Subcutaneous abdominal adipose tissue (tissue), 5 donors: ENCODE data around the gene GSTA3.
"Not testable (repeated sequence)": the region's sequence is repeated elsewhere in the genome, so short reads cannot be mapped to it uniquely, and the experiment has no call there.

Experiments used
- H3K27ac ChIP-seq: one replicate; pipeline ENCODE4 v1.7.0; 2013; ENCODE audit warnings: low read depth, mild to moderate bottlenecking, inconsistent platforms, low read length, moderate library complexity
- H3K27me3 ChIP-seq, 5 donors: one replicate each; pipeline ENCODE4 v1.7.0; 2013; ENCODE audit warnings: low read length in 5 of 5, inconsistent platforms in 1 of 5; ENCODE audit not compliant: control insufficient read depth in 5 of 5, insufficient read depth in 4 of 5
- H3K36me3 ChIP-seq, 5 donors: one replicate each; pipeline ENCODE4 v1.7.0; 2013; ENCODE audit warnings: low read length in 5 of 5; ENCODE audit not compliant: control insufficient read depth in 5 of 5, insufficient read depth in 5 of 5
- H3K4me1 ChIP-seq, 5 donors: one replicate each; pipeline ENCODE4 v1.7.0; 2013; ENCODE audit warnings: low read length in 5 of 5, mild to moderate bottlenecking in 3 of 5, moderate library complexity in 1 of 5; ENCODE audit not compliant: control insufficient read depth in 5 of 5, insufficient read depth in 5 of 5
- H3K4me3 ChIP-seq, 5 donors: one replicate each; pipeline ENCODE4 v1.7.0; 2013; ENCODE audit warnings: low read length in 5 of 5, low read depth in 1 of 5
- H3K9ac ChIP-seq, 5 donors: one replicate each; pipeline ENCODE4 v1.7.0; 2013; ENCODE audit warnings: low read length in 5 of 5, mild to moderate bottlenecking in 4 of 5, moderate library complexity in 3 of 5
- H3K9me3 ChIP-seq, 5 donors: one replicate each; pipeline ENCODE4 v1.7.0; 2013; ENCODE audit warnings: low read length in 5 of 5; ENCODE audit not compliant: control insufficient read depth in 5 of 5
- donor health status: healthy.
- donor health status: healthy.
- donor health status: healthy.
- donor health status: healthy.
- donor health status: healthy.

GSTA3 gene

GRCh38 chr6:52914516-52914915, 5.0 kb upstream of the GSTA3 start:
- Histone ChIP-seq H3K4me1 (no peaks in the 10 kb centered on the region), H3K9me3 (peaks cover 0 to 3% (median 0%) of the 10 kb centered on the region in 5 donors), H3K36me3 (no peaks in the 10 kb centered on the region), H3K27ac (no peak overlapping the region), H3K4me3 (no peak overlapping the region), H3K9ac (no peak overlapping the region), H3K27me3 (peaks cover 0 to 3% (median 0%) of the 10 kb centered on the region in 5 donors)

GRCh38 chr6:52910091-52910490, 593 bp upstream of the GSTA3 start:
- H3K9ac ChIP-seq = no peak overlapping the region
- peaks cover 0 to 3% (median 0%) of the 10 kb centered on the region in 5 donors for H3K9me3 ChIP-seq
- no peaks in the 10 kb centered on the region for H3K36me3 ChIP-seq

GRCh38 chr6:52909131-52909530, 367 bp downstream of the GSTA3 start:
- Histone ChIP-seq H3K9ac (no peak overlapping the region), H3K4me3 (no peak overlapping the region), H3K4me1 (no peaks in the 10 kb centered on the region), H3K27me3 (peaks cover 0 to 3% (median 0%) of the 10 kb centered on the region in 5 donors), H3K36me3 (no peaks in the 10 kb centered on the region), H3K9me3 (no peaks in the 10 kb centered on the region), H3K27ac (no peak overlapping the region)

More at GRCh38 chr6:52910091-52910490, 593 bp upstream of the GSTA3 start:
- no peak overlapping the region for H3K4me3 ChIP-seq
- H3K27ac ChIP-seq = no peak overlapping the region
- H3K4me1 ChIP-seq = no peaks in the 10 kb centered on the region
- peaks cover 0 to 3% (median 0%) of the 10 kb centered on the region in 5 donors for H3K27me3 ChIP-seq

- Histone ChIP-seq H3K9ac (no peak overlapping the region), H3K27me3 (no peaks in the 10 kb centered on the region), H3K4me3 (no peak overlapping the region), H3K9me3 (no peaks in the 10 kb centered on the region), H3K36me3 (no peaks in the 10 kb centered on the region), H3K4me1 (no peaks in the 10 kb centered on the region), H3K27ac (no peak overlapping the region)
These were observed 972 bp downstream of the GSTA3 start for GRCh38 chr6:52908526-52908925.

GRCh38 chr6:52904562-52905279, 4.8 kb downstream of the GSTA3 start:
- H3K27me3 ChIP-seq = no peaks in the 10 kb centered on the region
- no peak overlapping the region for H3K27ac ChIP-seq
- no peaks in the 10 kb centered on the region for H3K36me3 ChIP-seq
- no peak overlapping the region for H3K4me3 ChIP-seq
- no peaks in the 10 kb centered on the region for H3K9me3 ChIP-seq
- H3K9ac ChIP-seq = no peak overlapping the region
- no peaks in the 10 kb centered on the region for H3K4me1 ChIP-seq

GRCh38 chr6:52900536-52900935, 9.0 kb downstream of the GSTA3 start:
- peaks cover 0 to 6% (median 0%) of the 10 kb centered on the region in 5 donors for H3K9me3 ChIP-seq
- no peak overlapping the region for H3K27ac ChIP-seq
- H3K36me3 ChIP-seq = no peaks in the 10 kb centered on the region
- H3K27me3 ChIP-seq = no peaks in the 10 kb centered on the region
- no peak overlapping the region for H3K4me3 ChIP-seq
- H3K4me1 ChIP-seq = no peaks in the 10 kb centered on the region
- H3K9ac ChIP-seq = no peak overlapping the region

- not testable (repeated sequence) for H3K4me3 ChIP-seq, H3K27ac ChIP-seq, H3K36me3 ChIP-seq, H3K4me1 ChIP-seq, H3K9ac ChIP-seq, H3K27me3 ChIP-seq, H3K9me3 ChIP-seq
These were observed 13.7 kb downstream of the GSTA3 start for GRCh38 chr6:52895790-52896189.

GRCh38 chr6:52894285-52894684, 15.2 kb downstream of the GSTA3 start:
- H3K9ac ChIP-seq = no peak overlapping the region
- H3K27me3 ChIP-seq = no peaks in the 10 kb centered on the region
- no peak overlapping the region for H3K27ac ChIP-seq
- H3K9me3 ChIP-seq = peaks cover 0 to 6% (median 0%) of the 10 kb centered on the region in 5 donors
- H3K4me1 ChIP-seq = no peaks in the 10 kb centered on the region
- H3K4me3 ChIP-seq = no peak overlapping the region
- H3K36me3 ChIP-seq = no peaks in the 10 kb centered on the region

- Histone ChIP-seq H3K9me3 (peaks cover 0 to 6% (median 0%) of the 10 kb centered on the region in 5 donors), H3K4me1 (no peaks in the 10 kb centered on the region), H3K36me3 (no peaks in the 10 kb centered on the region), H3K27ac (no peak overlapping the region), H3K9ac (no peak overlapping the region), H3K4me3 (no peak overlapping the region), H3K27me3 (no peaks in the 10 kb centered on the region)
These were observed 15.7 kb downstream of the GSTA3 start for GRCh38 chr6:52893803-52894202.

GRCh38 chr6:52893221-52893620, 16.3 kb downstream of the GSTA3 start:
- H3K9ac ChIP-seq = no peak overlapping the region
- H3K27me3 ChIP-seq = no peaks in the 10 kb centered on the region
- no peak overlapping the region for H3K27ac ChIP-seq
- H3K36me3 ChIP-seq = no peaks in the 10 kb centered on the region
- peaks cover 0 to 6% (median 0%) of the 10 kb centered on the region in 5 donors for H3K9me3 ChIP-seq
- H3K4me1 ChIP-seq = no peaks in the 10 kb centered on the region
- no peak overlapping the region for H3K4me3 ChIP-seq
